SU-DHL-6 (cell line): Measurements from ENCODE around the gene PPM1B.

Experiments used
- EZH2phosphoT487 ChIP-seq: fragments of 200-600 bp; sonication (generic), shearing (Covaris generic); conservative IDR thresholded peaks from 2 replicates; pipeline ENCODE4 v1.6.1; 2018; ENCODE audit warnings: mild to moderate bottlenecking, antibody characterized with exemption, low read length, moderate library complexity, mixed read lengths
- TF ChIP-seq, protein P1 (sequence below): fragments of 200-600 bp; sonication (generic); IDR thresholded peaks from one replicate; pipeline ENCODE4 v1.5.1; 2017; ENCODE audit warnings: antibody characterized with exemption, mild to moderate bottlenecking, low read length, moderate library complexity; ENCODE audit not compliant: insufficient read depth, poor library complexity, severe bottlenecking

DNA sequence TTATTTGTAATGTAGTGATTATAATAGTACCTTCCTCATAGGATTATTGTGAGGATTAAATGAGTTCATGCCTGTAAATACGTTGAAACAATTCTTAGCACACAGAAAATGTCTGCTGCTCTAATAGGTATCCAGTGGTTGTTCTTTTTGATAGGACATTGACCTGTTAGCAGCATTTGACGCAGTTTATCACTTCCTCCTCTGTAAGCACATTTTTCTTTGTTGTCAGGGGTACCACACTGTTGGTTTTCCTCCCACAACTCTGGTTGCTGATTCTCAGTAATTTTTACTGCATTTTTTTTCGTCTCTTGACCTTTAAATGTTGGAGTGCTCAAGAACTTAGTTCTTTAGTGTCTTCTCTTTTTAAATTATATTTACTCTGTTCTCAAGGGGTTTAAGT, 15.4 kb downstream of the PPM1B start:
- TF ChIP-seq, protein P1, sequence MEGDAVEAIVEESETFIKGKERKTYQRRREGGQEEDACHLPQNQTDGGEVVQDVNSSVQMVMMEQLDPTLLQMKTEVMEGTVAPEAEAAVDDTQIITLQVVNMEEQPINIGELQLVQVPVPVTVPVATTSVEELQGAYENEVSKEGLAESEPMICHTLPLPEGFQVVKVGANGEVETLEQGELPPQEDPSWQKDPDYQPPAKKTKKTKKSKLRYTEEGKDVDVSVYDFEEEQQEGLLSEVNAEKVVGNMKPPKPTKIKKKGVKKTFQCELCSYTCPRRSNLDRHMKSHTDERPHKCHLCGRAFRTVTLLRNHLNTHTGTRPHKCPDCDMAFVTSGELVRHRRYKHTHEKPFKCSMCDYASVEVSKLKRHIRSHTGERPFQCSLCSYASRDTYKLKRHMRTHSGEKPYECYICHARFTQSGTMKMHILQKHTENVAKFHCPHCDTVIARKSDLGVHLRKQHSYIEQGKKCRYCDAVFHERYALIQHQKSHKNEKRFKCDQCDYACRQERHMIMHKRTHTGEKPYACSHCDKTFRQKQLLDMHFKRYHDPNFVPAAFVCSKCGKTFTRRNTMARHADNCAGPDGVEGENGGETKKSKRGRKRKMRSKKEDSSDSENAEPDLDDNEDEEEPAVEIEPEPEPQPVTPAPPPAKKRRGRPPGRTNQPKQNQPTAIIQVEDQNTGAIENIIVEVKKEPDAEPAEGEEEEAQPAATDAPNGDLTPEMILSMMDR, result no peak
- no peak for TF ChIP-seq EZH2phosphoT487
